ENCODE measurements around the gene RIPK3. TPM values are rescaled to one million over a fixed set of nuclear protein-coding genes. Genes with fewer than 3 reads are reported as not detected.

RIPK3 gene
- total and polyA plus RNA-seq, 12 donors, result 1.7 to 7.1 (median 3.5) TPM

DNA sequence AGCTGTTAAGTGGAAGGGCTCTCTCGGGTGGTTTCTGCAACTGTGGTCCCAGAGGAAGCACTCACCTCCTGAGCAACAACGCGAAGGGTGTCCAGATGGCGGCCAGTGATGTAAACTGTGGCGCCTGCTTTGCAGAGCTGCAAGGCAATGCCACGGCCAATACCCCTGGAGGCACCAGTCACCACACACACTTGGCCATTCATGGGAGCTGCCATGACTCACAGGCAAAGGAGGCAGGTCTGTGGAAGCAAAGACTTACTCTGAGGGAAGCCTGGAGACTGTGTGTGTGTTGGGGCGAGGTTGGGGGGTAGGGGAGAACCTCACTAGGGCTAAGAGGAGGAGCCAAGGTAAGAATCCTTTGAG lies 40.9 kb downstream of the RIPK3 start:
- peak overlapping the region in 9 of 10 donors; percentile 79 to 97 (median 93) for H3K4me3 ChIP-seq
- intact Hi-C loops (cut with DNase I), result loop anchor here in 5 of 10 donors (1.0 to 5.0 kb wide), 3 partner anchors 56 to 57 kb away; partner anchors contain the start of gene TINF2 (in 5 of the 5)
- 60 to 61% methylated on average over 7 of the region's 7 CpGs for WGBS, 2 donors
- H3K27ac ChIP-seq, result peak overlapping the region in 8 of 10 donors; percentile 83 to 91 (median 84)
- H3K4me1 ChIP-seq, result peaks cover 0 to 46% (median 25%) of the 10 kb centered on the region in 9 donors
- no peaks in the 10 kb centered on the region for H3K27me3 ChIP-seq
- DNase-seq, result no peak
- ATAC-seq, result peak in 5 of 8 donors; percentile 3 to 35 (median 31)
- peaks cover 0 to 62% (median 27%) of the 10 kb centered on the region in 9 donors for H3K36me3 ChIP-seq
- TF ChIP-seq, protein P1, sequence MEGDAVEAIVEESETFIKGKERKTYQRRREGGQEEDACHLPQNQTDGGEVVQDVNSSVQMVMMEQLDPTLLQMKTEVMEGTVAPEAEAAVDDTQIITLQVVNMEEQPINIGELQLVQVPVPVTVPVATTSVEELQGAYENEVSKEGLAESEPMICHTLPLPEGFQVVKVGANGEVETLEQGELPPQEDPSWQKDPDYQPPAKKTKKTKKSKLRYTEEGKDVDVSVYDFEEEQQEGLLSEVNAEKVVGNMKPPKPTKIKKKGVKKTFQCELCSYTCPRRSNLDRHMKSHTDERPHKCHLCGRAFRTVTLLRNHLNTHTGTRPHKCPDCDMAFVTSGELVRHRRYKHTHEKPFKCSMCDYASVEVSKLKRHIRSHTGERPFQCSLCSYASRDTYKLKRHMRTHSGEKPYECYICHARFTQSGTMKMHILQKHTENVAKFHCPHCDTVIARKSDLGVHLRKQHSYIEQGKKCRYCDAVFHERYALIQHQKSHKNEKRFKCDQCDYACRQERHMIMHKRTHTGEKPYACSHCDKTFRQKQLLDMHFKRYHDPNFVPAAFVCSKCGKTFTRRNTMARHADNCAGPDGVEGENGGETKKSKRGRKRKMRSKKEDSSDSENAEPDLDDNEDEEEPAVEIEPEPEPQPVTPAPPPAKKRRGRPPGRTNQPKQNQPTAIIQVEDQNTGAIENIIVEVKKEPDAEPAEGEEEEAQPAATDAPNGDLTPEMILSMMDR (IDR thresholded peaks at IDR 0.05), result no peak
- no peaks in the 10 kb centered on the region for H3K9me3 ChIP-seq

DNA sequence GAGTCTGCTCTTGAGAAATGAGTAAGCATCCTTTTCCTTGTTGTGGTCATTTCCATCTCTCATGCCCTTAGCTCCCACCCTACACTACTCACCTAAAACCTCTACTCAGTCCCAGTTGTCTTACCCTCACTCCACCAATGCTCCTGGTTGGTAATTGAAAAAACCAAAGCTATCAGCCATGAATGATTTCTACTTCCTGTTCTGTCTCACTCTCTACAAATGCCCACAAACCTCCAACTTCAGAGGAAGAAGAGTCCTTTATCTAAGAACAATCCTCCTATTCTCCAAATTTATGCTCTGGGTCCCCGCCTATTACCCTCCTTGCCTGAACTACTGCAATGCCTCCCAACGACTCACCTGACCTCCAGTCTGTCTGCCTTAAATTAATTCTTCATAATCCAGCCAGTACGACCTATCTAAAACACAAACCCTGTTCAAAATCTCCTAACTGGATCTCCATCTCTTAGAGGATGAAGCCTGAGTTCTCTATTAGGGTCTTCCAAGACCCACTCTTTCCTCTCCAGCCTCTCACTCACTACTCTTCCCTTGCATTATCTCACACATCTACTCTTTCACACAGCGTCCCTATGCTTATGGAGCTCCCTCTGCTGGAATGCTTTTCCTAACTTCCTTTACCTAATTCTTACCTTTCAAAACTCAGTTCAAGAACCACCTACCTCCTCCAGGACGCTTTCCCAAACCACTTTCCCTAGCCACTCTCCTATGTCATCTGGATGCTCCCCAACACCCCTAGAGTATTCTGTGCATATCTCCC lies 42.4 kb downstream of the RIPK3 start:
- H3K27ac ChIP-seq, result peak overlapping the region in 1 of 10 donors; percentile 31
- H3K4me1 ChIP-seq, result peaks cover 0 to 46% (median 25%) of the 10 kb centered on the region in 9 donors
- 56 to 58% methylated on average over 5 of the region's 5 CpGs for WGBS, 2 donors
- TF ChIP-seq, protein P1 (IDR thresholded peaks at IDR 0.05), result peak in 5 of 9 donors; percentile 11 to 37 (median 28)
- intact Hi-C loops (cut with DNase I), result loop anchor here in 5 of 10 donors (1.0 to 5.0 kb wide), 3 partner anchors 51 to 55 kb away; partner anchors contain the start of gene TINF2 (in 2 of the 5)
- peaks cover 0 to 62% (median 17%) of the 10 kb centered on the region in 9 donors for H3K36me3 ChIP-seq
- no peak for DNase-seq
- no peaks in the 10 kb centered on the region for H3K27me3 ChIP-seq
- peak in 1 of 8 donors; percentile 1 for ATAC-seq
- H3K9me3 ChIP-seq, result no peaks in the 10 kb centered on the region
- no peak overlapping the region for H3K4me3 ChIP-seq

DNA sequence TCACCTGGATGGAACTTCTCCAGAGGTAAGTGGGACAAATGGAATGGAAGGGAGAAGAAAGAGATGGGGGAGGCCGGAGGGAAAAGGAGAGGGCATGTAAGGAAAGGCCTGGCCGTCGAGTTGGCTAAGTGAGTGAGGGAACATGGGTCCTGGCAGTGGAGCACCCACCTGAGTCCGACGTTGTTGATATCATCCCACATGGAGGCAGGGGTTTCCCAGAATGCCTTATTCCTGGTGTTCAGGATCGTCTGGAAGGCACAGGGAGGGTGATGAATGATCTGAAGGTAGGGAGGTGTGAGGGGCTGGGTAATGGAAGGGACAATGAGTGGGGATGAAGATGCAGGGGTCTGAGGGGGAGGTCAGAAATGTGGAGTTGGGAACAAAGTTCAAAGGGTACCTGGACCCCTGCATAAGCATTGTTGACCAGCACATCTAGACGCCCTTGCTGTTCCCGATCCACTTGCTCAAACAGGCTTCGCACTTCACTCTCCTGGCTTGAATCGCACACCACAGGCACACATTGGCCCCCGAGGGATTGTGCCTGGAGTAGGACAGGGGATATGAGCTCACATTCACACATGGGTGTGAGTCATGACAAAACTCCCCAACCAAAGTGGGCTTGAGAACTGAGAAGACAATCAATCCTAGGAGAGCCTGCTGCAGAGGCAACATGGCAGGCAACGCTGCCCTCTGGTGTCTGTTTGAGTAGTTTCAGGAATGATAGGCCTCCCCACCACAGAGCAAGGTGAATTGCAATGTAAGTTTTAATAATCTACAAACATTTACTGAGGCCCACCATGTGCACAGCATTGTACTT lies 43.2 kb downstream of the RIPK3 start:
- peak in 7 of 8 donors; percentile 44 to 66 (median 57) for ATAC-seq
- peak overlapping the region in 1 of 10 donors; percentile 31 for H3K27ac ChIP-seq

More for the DNA sequence above, 43.2 kb downstream of the RIPK3 start:
- 58 to 59% methylated on average over 12 of the region's 12 CpGs for WGBS, 2 donors
- TF ChIP-seq, protein P1 (IDR thresholded peaks at IDR 0.05), result peak; percentile 54 to 87 (median 77)
- intact Hi-C loops (cut with DNase I), result loop anchor here in 7 of 10 donors (1.0 to 5.0 kb wide), 4 partner anchors 50 to 54 kb away; partner anchors contain the start of gene TINF2 (in 3 of the 7)
- peaks cover 0 to 44% (median 25%) of the 10 kb centered on the region in 9 donors for H3K4me1 ChIP-seq
- no peak overlapping the region for H3K4me3 ChIP-seq
- no peaks in the 10 kb centered on the region for H3K9me3 ChIP-seq
- peaks cover 0 to 62% (median 16%) of the 10 kb centered on the region in 9 donors for H3K36me3 ChIP-seq
- peak; percentile 41 to 54 for DNase-seq
- no peaks in the 10 kb centered on the region for H3K27me3 ChIP-seq

Measured in heart right ventricle (tissue), 16 donors.